Fibroblast of mammary gland (primary cell): ENCODE data around the gene MDM2.

ENCODE experiments used
- DNase-seq: peaks from one replicate; pipeline ENCODE4 v3.0.0-alpha.2; 2010; ENCODE audit warnings: low read depth
- H3K4me3 ChIP-seq: 2 replicates; pipeline ENCODE4 v1.5.1; 2011; ENCODE audit warnings: low read depth, mild to moderate bottlenecking, low read length, moderate library complexity; ENCODE audit not compliant: control insufficient read depth
- TF ChIP-seq, protein P1 (sequence below): conservative IDR thresholded peaks from 2 replicates; pipeline ENCODE4 v1.5.1; 2011; ENCODE audit warnings: low read depth, low read length, inconsistent platforms; ENCODE audit not compliant: control insufficient read depth, insufficient read depth

Gene MDM2

DNA sequence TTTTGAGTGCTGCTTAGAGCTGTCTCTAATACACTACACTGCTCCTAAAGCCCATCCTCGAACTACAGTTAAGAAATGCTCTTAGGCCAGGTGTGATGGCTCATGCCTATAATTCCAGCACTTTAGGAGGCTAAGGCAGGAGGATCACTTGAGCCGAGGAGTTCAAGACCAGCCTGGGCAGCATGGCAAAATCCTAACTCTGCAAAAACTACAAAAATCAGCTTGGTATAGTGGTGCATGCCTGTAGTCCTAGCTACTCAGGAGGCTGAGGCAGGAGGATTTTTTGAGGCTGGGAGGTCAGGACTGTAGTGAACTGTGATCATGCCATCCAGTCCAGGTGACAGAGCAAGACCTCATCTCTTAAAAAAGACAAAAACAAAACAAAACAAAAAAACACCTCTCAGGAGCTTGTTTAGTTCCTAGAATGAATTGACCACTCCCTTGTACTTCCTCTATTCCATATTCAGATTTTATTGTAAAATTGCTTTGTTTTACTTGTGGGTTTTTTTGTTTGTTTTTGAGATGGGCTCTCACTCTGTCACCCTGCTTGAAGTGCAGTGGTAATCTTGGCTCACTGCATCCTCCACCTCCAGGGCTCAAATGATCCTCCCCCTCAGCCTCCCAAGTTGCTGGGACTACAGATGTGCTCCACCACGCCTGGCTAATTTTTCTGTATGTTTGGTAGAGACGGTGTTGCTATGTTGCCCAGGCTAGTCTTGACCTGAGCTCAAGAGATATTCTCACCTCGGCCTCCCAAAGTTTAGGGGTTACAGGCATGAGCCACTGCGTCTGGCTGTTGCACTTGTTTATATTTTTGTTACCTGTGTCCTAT lies 13.6 kb downstream of the MDM2 start:
- DNase-seq = no peak
- TF ChIP-seq, protein P1, sequence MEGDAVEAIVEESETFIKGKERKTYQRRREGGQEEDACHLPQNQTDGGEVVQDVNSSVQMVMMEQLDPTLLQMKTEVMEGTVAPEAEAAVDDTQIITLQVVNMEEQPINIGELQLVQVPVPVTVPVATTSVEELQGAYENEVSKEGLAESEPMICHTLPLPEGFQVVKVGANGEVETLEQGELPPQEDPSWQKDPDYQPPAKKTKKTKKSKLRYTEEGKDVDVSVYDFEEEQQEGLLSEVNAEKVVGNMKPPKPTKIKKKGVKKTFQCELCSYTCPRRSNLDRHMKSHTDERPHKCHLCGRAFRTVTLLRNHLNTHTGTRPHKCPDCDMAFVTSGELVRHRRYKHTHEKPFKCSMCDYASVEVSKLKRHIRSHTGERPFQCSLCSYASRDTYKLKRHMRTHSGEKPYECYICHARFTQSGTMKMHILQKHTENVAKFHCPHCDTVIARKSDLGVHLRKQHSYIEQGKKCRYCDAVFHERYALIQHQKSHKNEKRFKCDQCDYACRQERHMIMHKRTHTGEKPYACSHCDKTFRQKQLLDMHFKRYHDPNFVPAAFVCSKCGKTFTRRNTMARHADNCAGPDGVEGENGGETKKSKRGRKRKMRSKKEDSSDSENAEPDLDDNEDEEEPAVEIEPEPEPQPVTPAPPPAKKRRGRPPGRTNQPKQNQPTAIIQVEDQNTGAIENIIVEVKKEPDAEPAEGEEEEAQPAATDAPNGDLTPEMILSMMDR = no peak

DNA sequence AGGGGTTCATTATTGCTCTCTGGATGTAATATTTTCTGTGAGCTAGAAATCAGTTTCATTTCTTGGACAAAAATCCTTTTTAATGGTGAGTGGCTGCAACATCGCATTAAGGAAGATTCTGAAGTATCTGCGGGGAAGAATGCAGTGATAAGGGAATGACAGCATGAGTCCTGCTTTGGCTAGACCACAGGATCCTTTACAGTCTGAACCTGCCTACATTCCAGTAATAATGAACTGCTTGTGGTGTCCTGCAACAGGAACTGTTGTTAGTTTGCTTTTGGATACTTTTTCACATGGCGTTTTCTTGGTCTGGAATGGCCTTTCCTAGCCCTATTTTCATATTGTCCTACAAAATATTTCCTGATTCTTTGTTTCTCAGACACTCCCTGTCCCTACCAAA lies 15.7 kb downstream of the MDM2 start:
- TF ChIP-seq, protein P1 = no peak
- no peak for DNase-seq
- no peak overlapping the region for H3K4me3 ChIP-seq

More for the DNA sequence above, 13.6 kb downstream of the MDM2 start:
- H3K4me3 ChIP-seq = no peak overlapping the region

DNA sequence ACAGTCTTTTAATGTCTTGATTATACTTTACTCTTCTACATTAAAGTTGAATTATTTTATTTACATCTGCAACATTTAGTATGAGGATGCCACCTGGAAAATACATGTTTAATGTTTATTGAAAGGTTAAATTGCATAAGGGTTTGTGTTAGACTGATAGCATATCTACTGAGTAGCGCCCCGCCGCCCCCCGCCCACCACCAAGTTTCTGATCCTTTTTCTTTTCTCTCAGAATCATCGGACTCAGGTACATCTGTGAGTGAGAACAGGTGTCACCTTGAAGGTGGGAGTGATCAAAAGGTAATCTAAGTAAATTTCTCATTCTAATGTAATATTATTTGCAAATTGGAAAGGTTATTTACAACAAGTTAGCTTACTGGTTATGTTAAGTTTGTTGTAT lies 16.2 kb downstream of the MDM2 start:
- no peak for DNase-seq
- H3K4me3 ChIP-seq = no peak overlapping the region
- TF ChIP-seq, protein P1 = no peak

DNA sequence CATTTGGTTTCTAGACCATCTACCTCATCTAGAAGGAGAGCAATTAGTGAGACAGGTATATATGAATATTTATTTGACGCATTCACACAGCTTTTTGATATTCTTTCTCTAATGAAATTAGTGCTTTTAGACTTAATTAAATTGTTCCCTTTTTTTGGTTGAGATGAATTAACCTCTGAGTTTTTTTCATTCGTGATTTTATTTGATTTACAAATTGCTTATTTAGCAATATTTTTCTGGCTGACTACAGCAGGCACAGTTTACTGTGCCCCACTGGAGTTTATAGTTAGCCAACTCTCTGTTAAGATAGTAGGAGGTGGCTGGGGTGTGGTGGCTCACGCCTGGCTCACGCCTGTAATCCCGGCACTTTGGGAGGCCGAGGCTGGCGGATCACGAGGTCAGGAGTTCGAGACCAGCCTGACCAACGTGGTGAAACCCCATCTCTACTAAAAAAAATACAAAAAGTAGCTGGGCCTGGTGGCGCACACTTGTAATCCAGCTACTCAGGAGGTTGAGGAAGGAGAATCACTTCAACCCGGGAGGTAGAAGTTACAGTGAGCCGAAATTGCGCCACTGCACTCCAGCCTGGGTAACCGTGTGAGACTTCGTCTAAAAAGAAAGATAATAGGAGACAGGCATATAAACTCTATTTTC lies 16.7 kb downstream of the MDM2 start:
- no peak for DNase-seq
- TF ChIP-seq, protein P1 = no peak
- no peak overlapping the region for H3K4me3 ChIP-seq

DNA sequence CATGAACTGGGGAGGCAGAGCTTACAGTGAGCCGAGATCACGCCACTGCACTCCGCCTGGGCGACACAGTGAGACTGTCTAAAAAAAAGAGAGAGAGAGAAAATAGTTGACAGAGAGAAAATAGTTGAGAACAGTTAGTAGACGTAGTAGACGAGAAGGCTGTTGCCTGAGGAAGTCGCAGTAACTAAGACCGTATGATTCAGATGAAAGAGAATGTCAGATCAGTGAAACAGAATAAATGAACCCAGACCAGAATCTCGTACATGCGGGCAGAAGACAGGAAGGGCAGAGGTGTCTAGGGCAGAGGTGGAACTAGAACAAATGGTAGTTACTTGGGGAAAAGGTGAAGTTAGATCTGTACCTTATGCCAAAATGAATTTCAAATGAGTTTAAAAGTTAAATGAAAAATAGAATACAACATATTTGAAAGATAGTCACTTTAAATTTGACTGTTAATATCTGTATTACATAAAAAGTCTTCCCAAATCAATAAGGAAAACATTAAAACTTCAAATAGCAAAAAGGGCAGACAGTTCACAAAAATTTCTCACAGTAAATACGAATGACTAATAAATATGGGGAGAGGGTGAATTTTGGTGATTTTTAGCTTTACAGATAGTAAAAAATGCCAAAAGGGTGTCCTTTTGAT lies 17.7 kb downstream of the MDM2 start:
- TF ChIP-seq, protein P1 = no peak
- H3K4me3 ChIP-seq = no peak overlapping the region
- no peak for DNase-seq

DNA sequence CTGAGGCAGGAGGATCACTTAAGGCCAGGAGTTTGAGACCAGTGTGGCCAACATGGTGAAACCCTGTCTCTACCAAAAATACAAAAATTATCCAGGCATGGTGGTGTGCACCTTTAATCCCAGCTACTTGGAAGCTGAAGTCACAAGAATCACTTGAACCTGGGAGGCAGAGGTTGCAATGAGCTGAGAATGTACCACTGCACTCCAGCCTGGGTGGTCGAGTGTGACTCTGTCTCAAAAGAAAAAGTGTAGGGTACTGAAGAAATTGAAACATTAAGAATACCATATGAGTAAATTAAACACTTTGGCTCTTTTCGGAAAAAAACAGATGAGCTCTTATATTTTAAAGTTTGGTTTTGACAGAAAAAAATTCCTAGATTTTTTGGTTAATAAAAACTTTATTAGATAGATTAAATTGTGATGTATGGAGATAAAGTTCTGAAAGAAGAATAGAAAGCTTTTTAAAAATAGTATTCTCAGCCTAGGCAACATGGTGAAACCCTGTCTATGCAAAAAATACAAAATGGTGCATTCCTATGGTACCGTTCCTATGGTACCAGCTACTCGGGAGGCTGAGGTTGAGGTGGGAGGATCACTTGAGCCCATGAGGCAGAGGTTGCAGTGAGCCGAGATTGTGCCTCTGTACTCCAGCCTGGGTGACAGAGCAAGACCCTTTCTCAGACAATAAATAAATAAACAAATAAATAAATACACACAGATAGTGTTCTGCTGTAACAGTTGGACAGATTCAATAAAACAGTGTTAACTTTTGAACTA lies 20.1 kb downstream of the MDM2 start:
- TF ChIP-seq, protein P1 = no peak
- DNase-seq = no peak
- H3K4me3 ChIP-seq = no peak overlapping the region
